DND-41 (cell line): ENCODE measurements around the gene ZNF324.

Source experiments
- ATAC-seq: fragments of 200-7000 bp; cut with Tn5 transposase; 3 replicates; pipeline ENCODE4 v1.9.1; 2021; ENCODE audit warnings: low read depth; ENCODE audit not compliant: insufficient read depth
- DNase-seq: peaks from one replicate; pipeline ENCODE4 v3.0.0-alpha.2; 2020
- H2AFZ ChIP-seq: 2 replicates; pipeline ENCODE4 v1.6.0; 2012; ENCODE audit warnings: low read depth, low read length
- H3K27ac ChIP-seq: 2 replicates; pipeline ENCODE4 v1.5.1; 2012; ENCODE audit warnings: low read length, inconsistent platforms
- H3K27me3 ChIP-seq: fragments of 200-600 bp; sonication (generic); 2 replicates; pipeline ENCODE4 v1.6.0; 2012; ENCODE audit warnings: low read length, mild to moderate bottlenecking, inconsistent platforms; ENCODE audit not compliant: insufficient read depth, poor library complexity
- H3K36me3 ChIP-seq: 2 replicates; pipeline ENCODE4 v1.5.1; 2012; ENCODE audit warnings: low read length, inconsistent platforms; ENCODE audit not compliant: insufficient read depth
- H3K4me1 ChIP-seq: 2 replicates; pipeline ENCODE4 v1.5.1; 2012; ENCODE audit warnings: mild to moderate bottlenecking, low read length; ENCODE audit not compliant: insufficient read depth
- H3K4me2 ChIP-seq: 2 replicates; pipeline ENCODE4 v1.6.0; 2012; ENCODE audit warnings: mild to moderate bottlenecking, moderate library complexity, low read length, inconsistent platforms; ENCODE audit not compliant: insufficient read depth
- H3K4me3 ChIP-seq, 2 experiments: fragments of 200-600 bp in 1 of 2; shearing (Covaris generic) in 1 of 2; 2 replicates each; pipeline ENCODE4 v1.5.1; 2012 to 2016; ENCODE audit warnings: inconsistent platforms in 2 of 2, low read length in 2 of 2, mild to moderate bottlenecking in 2 of 2, low read depth in 1 of 2, moderate library complexity in 1 of 2
- H3K79me2 ChIP-seq: 2 replicates; pipeline ENCODE4 v1.6.0; 2012; ENCODE audit warnings: low read length, inconsistent platforms; ENCODE audit not compliant: insufficient read depth
- H3K9ac ChIP-seq: 2 replicates; pipeline ENCODE4 v1.6.0; 2012; ENCODE audit warnings: low read depth, mild to moderate bottlenecking, inconsistent platforms, low read length, moderate library complexity
- H3K9me3 ChIP-seq: 2 replicates; pipeline ENCODE4 v1.5.1; 2012; ENCODE audit warnings: low read length, moderate library complexity, mild to moderate bottlenecking, inconsistent platforms; ENCODE audit not compliant: insufficient read depth, severe bottlenecking
- H4K20me1 ChIP-seq: 2 replicates; pipeline ENCODE4 v1.6.0; 2012; ENCODE audit warnings: low read length; ENCODE audit not compliant: insufficient read depth
- EZH2 ChIP-seq: IDR thresholded peaks from 3 replicates; pipeline ENCODE4 v1.6.1; 2012; ENCODE audit warnings: borderline replicate concordance, low read depth, mild to moderate bottlenecking, moderate library complexity, low read length, inconsistent platforms; ENCODE audit not compliant: severe bottlenecking
- TF ChIP-seq, protein P1 (sequence below): IDR thresholded peaks from 2 replicates; pipeline ENCODE4 v1.5.1; 2012; ENCODE audit warnings: borderline replicate concordance, low read length, moderate library complexity, mild to moderate bottlenecking; ENCODE audit not compliant: poor library complexity, severe bottlenecking; ENCODE audit errors: extremely low read depth

ZNF324 gene

DNA sequence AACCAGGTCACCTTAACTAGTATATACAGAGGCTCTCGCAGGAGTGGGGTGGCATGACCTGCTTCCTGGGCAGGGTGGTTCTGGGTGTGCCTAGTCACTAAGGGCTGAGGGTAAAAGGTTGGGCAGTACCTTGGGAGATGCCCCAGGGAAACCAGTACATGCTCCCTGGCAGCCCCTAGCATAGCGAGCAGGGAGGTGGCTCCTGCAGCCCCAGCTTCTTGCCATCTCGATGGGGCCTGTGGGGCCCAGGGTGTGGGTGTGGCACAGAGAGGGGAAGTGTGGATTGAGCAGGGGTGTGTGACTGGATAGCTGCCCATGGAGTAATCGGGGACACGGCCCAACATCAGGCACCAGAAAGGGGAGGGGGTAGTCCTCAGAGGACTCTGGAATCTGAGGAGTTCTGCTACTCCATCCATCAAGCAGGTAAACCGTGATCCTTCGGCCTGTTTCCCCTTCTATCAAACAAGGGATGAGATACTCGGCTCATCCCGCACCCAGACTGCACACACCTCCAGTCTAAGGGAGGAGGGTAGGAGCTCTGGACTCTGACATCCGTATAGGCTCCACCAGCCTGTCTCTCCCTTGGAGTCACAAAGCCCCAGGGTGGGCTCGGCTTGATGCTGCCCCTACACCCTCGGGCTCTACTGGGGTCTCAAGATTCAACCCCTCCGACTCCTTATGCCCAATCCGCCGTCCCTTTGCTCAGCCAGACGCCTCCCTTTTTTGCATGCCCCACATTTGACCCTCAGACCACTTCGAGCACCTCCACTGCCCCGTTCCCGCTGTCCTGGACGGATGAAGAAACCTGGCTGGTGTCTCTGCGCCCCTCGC, 51.6 kb downstream of the ZNF324 start:
- TF ChIP-seq, protein P1, sequence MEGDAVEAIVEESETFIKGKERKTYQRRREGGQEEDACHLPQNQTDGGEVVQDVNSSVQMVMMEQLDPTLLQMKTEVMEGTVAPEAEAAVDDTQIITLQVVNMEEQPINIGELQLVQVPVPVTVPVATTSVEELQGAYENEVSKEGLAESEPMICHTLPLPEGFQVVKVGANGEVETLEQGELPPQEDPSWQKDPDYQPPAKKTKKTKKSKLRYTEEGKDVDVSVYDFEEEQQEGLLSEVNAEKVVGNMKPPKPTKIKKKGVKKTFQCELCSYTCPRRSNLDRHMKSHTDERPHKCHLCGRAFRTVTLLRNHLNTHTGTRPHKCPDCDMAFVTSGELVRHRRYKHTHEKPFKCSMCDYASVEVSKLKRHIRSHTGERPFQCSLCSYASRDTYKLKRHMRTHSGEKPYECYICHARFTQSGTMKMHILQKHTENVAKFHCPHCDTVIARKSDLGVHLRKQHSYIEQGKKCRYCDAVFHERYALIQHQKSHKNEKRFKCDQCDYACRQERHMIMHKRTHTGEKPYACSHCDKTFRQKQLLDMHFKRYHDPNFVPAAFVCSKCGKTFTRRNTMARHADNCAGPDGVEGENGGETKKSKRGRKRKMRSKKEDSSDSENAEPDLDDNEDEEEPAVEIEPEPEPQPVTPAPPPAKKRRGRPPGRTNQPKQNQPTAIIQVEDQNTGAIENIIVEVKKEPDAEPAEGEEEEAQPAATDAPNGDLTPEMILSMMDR, result no peak
- peaks cover 60% of the 10 kb centered on the region for H3K79me2 ChIP-seq
- peaks cover 59% of the 10 kb centered on the region for H3K4me1 ChIP-seq
- H3K27me3 ChIP-seq, result no peaks in the 10 kb centered on the region
- peak overlapping the region; percentile 94 for H3K27ac ChIP-seq
- H3K9ac ChIP-seq, result peak overlapping the region; percentile 98
- peaks cover 21% of the 10 kb centered on the region for H4K20me1 ChIP-seq
- H3K4me2 ChIP-seq, result peak overlapping the region; percentile 90
- no peak for ATAC-seq
- no peaks in the 10 kb centered on the region for H3K9me3 ChIP-seq
- peak overlapping the region; percentile 88; the same call in 1 of the 2 replicates for H2AFZ ChIP-seq
- peak; percentile 36 for DNase-seq
- H3K36me3 ChIP-seq, result peaks cover 29% of the 10 kb centered on the region
- peak overlapping the region; percentile 82 to 92 for H3K4me3 ChIP-seq

GRCh38 chr19:58519087-58519354, 52.1 kb downstream of the ZNF324 start:
- Histone ChIP-seq H3K4me1 (peaks cover 55% of the 10 kb centered on the region), H3K9ac (peak overlapping the region; percentile 98), H2AFZ (peak overlapping the region; percentile 88), H4K20me1 (peaks cover 21% of the 10 kb centered on the region), H3K4me3 (peak overlapping the region; percentile 82 to 92), H3K4me2 (peak overlapping the region; percentile 90), H3K27me3 (no peaks in the 10 kb centered on the region), H3K27ac (peak overlapping the region; percentile 94), H3K9me3 (no peaks in the 10 kb centered on the region), H3K36me3 (peaks cover 29% of the 10 kb centered on the region), H3K79me2 (peaks cover 59% of the 10 kb centered on the region)
- ATAC-seq (peak; percentile 44), DNase-seq (peak; percentile 79)
- TF ChIP-seq, protein P1, result peak; percentile 86
- TF ChIP-seq EZH2, result no peak

DNA sequence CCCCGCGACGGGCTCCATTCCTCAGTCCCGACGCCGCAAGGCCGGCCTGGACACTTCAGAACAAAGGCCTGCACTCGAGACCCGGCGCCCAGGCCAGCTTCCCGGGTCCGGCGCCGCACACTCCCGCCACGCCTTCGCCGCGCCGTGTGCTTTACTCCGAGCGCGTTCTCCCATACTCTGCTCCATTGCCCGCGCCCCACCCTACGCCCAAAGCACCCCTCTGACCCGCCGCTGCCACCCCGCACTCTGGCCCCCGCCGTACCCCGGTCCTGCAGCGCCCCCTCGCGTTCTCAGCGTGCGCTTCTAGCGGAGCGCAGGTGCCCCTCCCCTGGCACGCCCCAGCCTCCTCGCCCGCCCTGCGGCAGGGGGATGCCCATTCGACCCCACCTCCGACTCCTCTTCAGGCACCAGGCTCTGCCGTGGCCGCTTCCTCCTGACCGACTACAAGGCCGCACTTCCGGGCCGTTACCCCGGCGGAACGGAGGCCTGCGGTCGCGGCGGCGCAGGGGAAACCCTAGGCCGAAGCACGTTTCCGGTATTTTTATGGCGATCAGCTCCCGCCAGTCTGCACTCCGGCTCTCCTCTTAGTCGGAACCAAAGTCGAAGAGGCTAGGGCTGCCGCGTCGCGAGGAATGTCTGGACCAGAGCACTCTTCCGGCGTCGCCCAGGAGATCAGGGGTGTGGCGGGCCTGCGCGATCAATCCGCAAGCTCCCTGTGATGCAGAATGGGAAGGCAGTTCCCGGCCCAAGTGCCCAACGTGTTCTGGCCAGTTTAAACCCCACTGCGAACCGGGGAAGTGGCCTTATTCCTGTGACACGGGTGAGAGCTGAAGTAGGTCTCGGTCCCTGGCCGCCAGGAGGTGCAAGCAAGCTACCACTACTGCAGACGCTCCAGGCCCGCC, 52.7 kb downstream of the ZNF324 start, which contains the start of gene ZBTB45:
Gene ZBTB45, minus strand, starts transcription at position 456 of the 902 bp plus-strand sequence. CDS start 2,137 bp downstream, outside the sequence.
- DNase-seq (peak; percentile 96), ATAC-seq (peak; percentile 81)
- TF ChIP-seq EZH2, result no peak
- TF ChIP-seq, protein P1, result peak; percentile 92
- Histone ChIP-seq H3K27ac (peak within 1 kb of the TSS; percentile 94), H4K20me1 (peaks cover 21% of the 10 kb centered on the region), H3K4me1 (peaks cover 52% of the 10 kb centered on the region), H3K9me3 (no peaks in the 10 kb centered on the region), H3K4me2 (peak within 1 kb of the TSS; percentile 90), H3K36me3 (peaks cover 26% of the 10 kb centered on the region), H3K79me2 (peaks cover 54% of the 10 kb centered on the region), H3K4me3 (peak within 1 kb of the TSS; percentile 82 to 92), H3K9ac (peak within 1 kb of the TSS; percentile 98), H3K27me3 (no peaks in the 10 kb centered on the region), H2AFZ (peak within 1 kb of the TSS; percentile 88)
